Mucosa of rectum (tissue), 2 donors: ENCODE data around the gene VAV3.

ENCODE experiments used
- H3K27ac ChIP-seq, 2 donors: one replicate each; pipeline ENCODE4 v1.7.0; 2013; ENCODE audit warnings: inconsistent platforms in 2 of 2, low read depth in 2 of 2, low read length in 2 of 2
- H3K27me3 ChIP-seq, 2 donors: one replicate each; pipeline ENCODE4 v1.7.0; 2013; ENCODE audit warnings: low read length in 2 of 2; ENCODE audit not compliant: control insufficient read depth in 2 of 2, insufficient read depth in 2 of 2
- H3K36me3 ChIP-seq, 2 donors: one replicate each; pipeline ENCODE4 v1.7.0; 2013; ENCODE audit warnings: low read length in 2 of 2; ENCODE audit not compliant: control insufficient read depth in 2 of 2, insufficient read depth in 2 of 2
- H3K4me1 ChIP-seq, 2 donors: one replicate each; pipeline ENCODE4 v1.7.0; 2013; ENCODE audit warnings: low read length in 2 of 2, mild to moderate bottlenecking in 1 of 2; ENCODE audit not compliant: control insufficient read depth in 2 of 2, insufficient read depth in 2 of 2
- H3K4me3 ChIP-seq, 2 donors: one replicate each; pipeline ENCODE4 v1.7.0; 2013; ENCODE audit warnings: low read length in 2 of 2
- H3K9ac ChIP-seq, 2 donors: one replicate each; pipeline ENCODE4 v1.7.0; 2013; ENCODE audit warnings: low read length in 2 of 2, low read depth in 1 of 2, mild to moderate bottlenecking in 1 of 2
- H3K9me3 ChIP-seq, 2 donors: one replicate each; pipeline ENCODE4 v1.7.0; 2013; ENCODE audit warnings: low read length in 2 of 2; ENCODE audit not compliant: control insufficient read depth in 2 of 2
- donor health status: healthy.
- donor health status: Normal muscosa, but diverticular disease.

Gene VAV3

DNA sequence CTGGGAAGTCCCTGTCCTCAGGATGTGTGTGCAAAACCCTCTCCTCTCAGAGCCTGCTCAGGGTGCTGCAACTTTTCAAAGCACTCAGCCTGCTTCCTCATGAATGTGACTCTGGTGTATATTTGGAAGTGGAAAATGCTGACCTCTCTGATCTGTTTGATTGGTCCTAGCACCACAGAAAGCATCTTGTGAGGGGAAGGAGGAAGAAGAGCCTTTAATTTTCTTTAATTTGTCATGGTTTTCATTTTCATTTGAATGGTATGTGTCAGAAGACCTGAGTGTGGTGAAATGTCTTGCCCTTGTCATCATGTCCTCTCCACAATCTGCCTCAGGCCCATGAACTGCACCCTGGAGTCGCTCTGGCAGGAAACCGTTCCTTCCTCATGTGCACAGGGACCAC, 440.7 kb downstream of the VAV3 start:
- Histone ChIP-seq H3K4me3 (no peak overlapping the region), H3K9ac (no peak overlapping the region), H3K36me3 (no peaks in the 10 kb centered on the region), H3K27ac (no peak overlapping the region), H3K4me1 (no peaks in the 10 kb centered on the region), H3K27me3 (no peaks in the 10 kb centered on the region), H3K9me3 (no peaks in the 10 kb centered on the region)

DNA sequence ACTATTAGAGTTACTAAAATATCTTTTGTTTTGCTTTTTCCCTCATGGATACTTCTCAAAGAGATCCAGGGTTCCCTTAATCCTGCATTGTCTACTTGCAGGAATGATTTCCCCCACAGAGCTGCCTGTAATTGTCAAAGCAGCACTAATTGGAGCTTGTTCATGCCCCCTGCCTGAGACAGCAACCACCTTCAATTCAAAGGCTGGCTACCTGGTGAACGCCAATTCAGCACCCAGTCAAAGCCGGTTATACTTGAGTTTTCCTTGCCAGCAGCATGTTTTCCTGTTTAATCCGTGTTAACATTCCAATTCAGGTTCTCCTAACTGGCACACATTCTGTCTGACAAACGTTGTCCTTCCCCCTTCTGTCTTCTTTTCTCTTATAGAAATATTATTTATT, 441.2 kb downstream of the VAV3 start:
- Histone ChIP-seq H3K27me3 (no peaks in the 10 kb centered on the region), H3K4me3 (no peak overlapping the region)

DNA sequence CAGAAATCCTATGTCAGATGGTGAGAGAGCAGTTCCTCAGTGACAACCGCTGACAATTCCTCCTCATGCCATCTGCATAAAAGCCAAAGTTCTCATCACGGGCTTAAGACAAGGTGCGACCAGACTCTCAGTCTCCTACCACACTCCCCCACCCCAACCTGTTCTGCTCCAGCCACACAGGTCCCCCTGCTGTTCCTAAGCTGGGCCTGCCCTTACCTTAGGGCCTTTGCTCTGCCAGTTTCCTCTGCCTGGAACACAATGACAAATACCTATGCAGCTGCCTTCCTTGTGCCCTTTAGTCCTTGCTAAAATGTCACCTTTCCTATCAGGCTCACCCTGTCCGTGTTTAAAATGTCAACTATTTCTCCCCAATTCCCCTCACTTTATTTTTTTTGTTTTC, 441.9 kb downstream of the VAV3 start:
- no peaks in the 10 kb centered on the region for H3K27me3 ChIP-seq
- no peak overlapping the region for H3K9ac ChIP-seq
- H3K4me3 ChIP-seq = no peak overlapping the region
- H3K9me3 ChIP-seq = no peaks in the 10 kb centered on the region
- no peaks in the 10 kb centered on the region for H3K4me1 ChIP-seq
- no peaks in the 10 kb centered on the region for H3K36me3 ChIP-seq
- no peak overlapping the region for H3K27ac ChIP-seq

More for the DNA sequence above, 441.2 kb downstream of the VAV3 start:
- Histone ChIP-seq H3K9ac (no peak overlapping the region), H3K9me3 (no peaks in the 10 kb centered on the region), H3K4me1 (no peaks in the 10 kb centered on the region), H3K27ac (no peak overlapping the region), H3K36me3 (no peaks in the 10 kb centered on the region)
